ENCODE results near the gene DOCK1.

DNA sequence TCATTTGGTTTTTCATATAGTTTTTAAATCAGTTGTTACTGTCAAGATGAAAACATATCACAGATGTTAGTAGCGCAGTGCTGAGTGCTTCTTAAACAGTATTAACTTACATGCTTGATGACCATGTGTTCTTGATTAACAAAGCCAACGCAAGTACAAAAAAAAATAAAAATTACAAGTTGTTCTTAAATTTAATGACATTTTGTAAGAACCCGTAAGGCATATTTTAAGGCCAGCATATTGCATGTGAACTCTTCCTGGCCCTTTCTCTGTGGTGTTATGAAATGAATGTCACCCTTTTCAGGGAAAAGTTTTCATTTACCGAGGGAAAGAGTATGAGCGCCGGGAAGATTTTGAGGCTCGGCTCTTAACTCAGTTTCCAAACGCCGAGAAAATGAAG is 503.5 kb downstream of the DOCK1 start:
- TF ChIP-seq GATA2 (IDR thresholded peaks at IDR 0.05; ENCODE audit: low read depth, low read length), result no peak
- TF ChIP-seq GATA3 (IDR thresholded peaks at IDR 0.05; ENCODE audit: low read depth, low read length), result no peak
